Neural progenitor cell (in vitro differentiated cells): ENCODE data around the gene RFX8. TPM values are rescaled to one million over a fixed set of nuclear protein-coding genes. Genes with fewer than 3 reads are reported as not detected.

Experiments used
- DNase-seq: peaks from one replicate; pipeline ENCODE4 v3.0.0-alpha.2; 2016; ENCODE audit warnings: low spot score
- H2AFZ ChIP-seq: fragments of 200-600 bp; sonication (generic); replicated peaks from 2 replicates; pipeline ENCODE4 v1.6.1; 2016; ENCODE audit warnings: antibody characterized with exemption
- H3F3A ChIP-seq: fragments of 200-600 bp; sonication (generic); 2 replicates; pipeline ENCODE4 v1.6.1; 2016; ENCODE audit warnings: antibody characterized with exemption, low read depth
- H3K27ac ChIP-seq: fragments of 200-600 bp; sonication (generic); 2 replicates; pipeline ENCODE4 v1.5.1; 2016; ENCODE audit warnings: mild to moderate bottlenecking
- H3K27me3 ChIP-seq: fragments of 200-600 bp; sonication (generic); 2 replicates; pipeline ENCODE4 v1.6.1; 2016; ENCODE audit warnings: mild to moderate bottlenecking, moderate library complexity
- H3K36me3 ChIP-seq: fragments of 200-600 bp; sonication (generic); 2 replicates; pipeline ENCODE4 v1.5.1; 2016
- H3K4me1 ChIP-seq: fragments of 200-600 bp; sonication (generic); 2 replicates; pipeline ENCODE4 v1.6.1; 2016; ENCODE audit warnings: mixed run types
- H3K4me2 ChIP-seq: fragments of 200-600 bp; sonication (generic); 2 replicates; pipeline ENCODE4 v1.6.1; 2016
- H3K4me3 ChIP-seq: fragments of 200-600 bp; sonication (generic); 2 replicates; pipeline ENCODE4 v1.5.1; 2016
- H3K79me2 ChIP-seq: fragments of 200-600 bp; sonication (generic); 2 replicates; pipeline ENCODE4 v1.6.1; 2016; ENCODE audit warnings: low read depth
- H3K9ac ChIP-seq: fragments of 200-600 bp; sonication (generic); 2 replicates; pipeline ENCODE4 v1.6.1; 2016
- H3K9me3 ChIP-seq: fragments of 200-600 bp; sonication (generic); 2 replicates; pipeline ENCODE4 v1.5.1; 2016; ENCODE audit warnings: low read depth
- H4K20me1 ChIP-seq: fragments of 200-600 bp; sonication (generic); 2 replicates; pipeline ENCODE4 v1.6.1; 2016; ENCODE audit warnings: low read depth
- H3K27ac Mint-ChIP-seq: 3 replicates; pipeline ENCODE4 v1.8.0; 2021; ENCODE audit warnings: mixed read lengths
- H3K27me3 Mint-ChIP-seq: 2 replicates; pipeline ENCODE4 v1.8.0; 2022; ENCODE audit warnings: low read depth, mild to moderate bottlenecking, inconsistent platforms, moderate library complexity, mixed read lengths; ENCODE audit not compliant: insufficient read depth
- H3K36me3 Mint-ChIP-seq: 3 replicates; pipeline ENCODE4 v1.8.0; 2021; ENCODE audit warnings: mixed read lengths
- H3K4me1 Mint-ChIP-seq: 3 replicates; pipeline ENCODE4 v1.8.0; 2021; ENCODE audit warnings: mixed read lengths
- H3K4me3 Mint-ChIP-seq: 3 replicates; pipeline ENCODE4 v1.8.0; 2021; ENCODE audit warnings: mild to moderate bottlenecking, moderate library complexity, mixed read lengths
- H3K9me3 Mint-ChIP-seq: 3 replicates; pipeline ENCODE4 v1.8.0; 2020; ENCODE audit warnings: mixed read lengths
- CTCF ChIP-seq: fragments of 200-600 bp; sonication (generic); IDR thresholded peaks from 2 replicates; pipeline ENCODE4 v1.5.1; 2017; ENCODE audit warnings: antibody characterized with exemption, mild to moderate bottlenecking
- EZH2 ChIP-seq: fragments of 200-600 bp; sonication (generic); IDR thresholded peaks from 2 replicates; pipeline ENCODE4 v1.6.1; 2017; ENCODE audit warnings: antibody characterized with exemption, mild to moderate bottlenecking, moderate library complexity
- EZH2phosphoT487 ChIP-seq: fragments of 200-600 bp; sonication (generic); IDR thresholded peaks from 2 replicates; pipeline ENCODE4 v1.6.1; 2017; ENCODE audit warnings: antibody characterized with exemption
- total RNA-seq: library from RNA; depleted of rRNA; stranded (reverse); fragments of >200 nt; gene quantifications from 2 replicates; pipeline ENCODE4 v1.2.3, GENCODE V29; 2015; ENCODE audit warnings: low replicate concordance

The RFX8 gene
- total RNA-seq, 1 donor from 2014 or later: 0.37 TPM

GRCh38 chr2:101428422-101429176, 46.3 kb downstream of the RFX8 start:
- Mint-ChIP-seq H3K27me3 (peaks cover 2% of the 10 kb centered on the region), H3K4me3 (no peak overlapping the region), H3K27ac (no peak overlapping the region), H3K4me1 (no peaks in the 10 kb centered on the region), H3K9me3 (peaks cover 7% of the 10 kb centered on the region), H3K36me3 (no peaks in the 10 kb centered on the region)
- H3K79me2 ChIP-seq: no peaks in the 10 kb centered on the region
- no peaks in the 10 kb centered on the region for H3K9me3 ChIP-seq
- H3K36me3 ChIP-seq: no peaks in the 10 kb centered on the region
- no peak overlapping the region for H3K4me2 ChIP-seq
- no peak overlapping the region for H3K27ac ChIP-seq
- no peaks in the 10 kb centered on the region for H4K20me1 ChIP-seq
- TF ChIP-seq CTCF (no peak), EZH2phosphoT487 (no peak), EZH2 (no peak)
- no peak overlapping the region for H3K9ac ChIP-seq
- no peaks in the 10 kb centered on the region for H3K4me1 ChIP-seq
- H3F3A ChIP-seq: no peaks in the 10 kb centered on the region
- H3K4me3 ChIP-seq: no peak overlapping the region
- DNase-seq: no peak
- no peaks in the 10 kb centered on the region for H3K27me3 ChIP-seq
- no peak overlapping the region for H2AFZ ChIP-seq

GRCh38 chr2:101427743-101428142, 47.2 kb downstream of the RFX8 start:
- H3K27ac ChIP-seq: no peak overlapping the region
- no peak overlapping the region for H3K4me2 ChIP-seq
- H3K4me3 ChIP-seq: no peak overlapping the region
- no peaks in the 10 kb centered on the region for H3F3A ChIP-seq
- no peaks in the 10 kb centered on the region for H3K4me1 ChIP-seq
- no peaks in the 10 kb centered on the region for H3K79me2 ChIP-seq
- no peak overlapping the region for H3K4me3 Mint-ChIP-seq
- H3K9me3 Mint-ChIP-seq: peaks cover 7% of the 10 kb centered on the region
- no peaks in the 10 kb centered on the region for H3K27me3 ChIP-seq
- no peak overlapping the region for H3K27ac Mint-ChIP-seq
- TF ChIP-seq EZH2 (no peak), EZH2phosphoT487 (no peak), CTCF (no peak)
- no peaks in the 10 kb centered on the region for H3K36me3 ChIP-seq
- no peak overlapping the region for H2AFZ ChIP-seq
- H3K36me3 Mint-ChIP-seq: no peaks in the 10 kb centered on the region
- H3K9me3 ChIP-seq: no peaks in the 10 kb centered on the region
- peaks cover 2% of the 10 kb centered on the region for H3K27me3 Mint-ChIP-seq
- H3K4me1 Mint-ChIP-seq: no peaks in the 10 kb centered on the region
- no peak for DNase-seq
- no peaks in the 10 kb centered on the region for H4K20me1 ChIP-seq
- no peak overlapping the region for H3K9ac ChIP-seq

- peaks cover 1% of the 10 kb centered on the region for H3K27me3 Mint-ChIP-seq
- no peaks in the 10 kb centered on the region for H3K36me3 Mint-ChIP-seq
- Histone ChIP-seq H3K4me3 (no peak overlapping the region), H3F3A (no peaks in the 10 kb centered on the region), H4K20me1 (no peaks in the 10 kb centered on the region), H2AFZ (no peak overlapping the region), H3K4me2 (no peak overlapping the region), H3K4me1 (no peaks in the 10 kb centered on the region), H3K79me2 (no peaks in the 10 kb centered on the region), H3K9ac (no peak overlapping the region), H3K27ac (no peak overlapping the region), H3K36me3 (no peaks in the 10 kb centered on the region), H3K27me3 (no peaks in the 10 kb centered on the region), H3K9me3 (no peaks in the 10 kb centered on the region)
- H3K4me1 Mint-ChIP-seq: no peaks in the 10 kb centered on the region
- no peak overlapping the region for H3K27ac Mint-ChIP-seq
- no peak overlapping the region for H3K4me3 Mint-ChIP-seq
- DNase-seq: no peak
- TF ChIP-seq CTCF: no peak
- no peak for TF ChIP-seq EZH2
- TF ChIP-seq EZH2phosphoT487: no peak
- H3K9me3 Mint-ChIP-seq: peaks cover 7% of the 10 kb centered on the region
Measured at GRCh38 chr2:101427240-101427639, 47.7 kb downstream of the RFX8 start.
